ENCODE data around the gene RTF2. TPM values are rescaled to one million over a fixed set of nuclear protein-coding genes. Genes with fewer than 3 reads are reported as not detected.
A peak's percentile ranks its signal among the peaks of the same experiment; 100 is the strongest.

Gene RTF2
- total RNA-seq, 1 donor from 2014 or later, result 42.4 TPM

- no peaks in the 10 kb centered on the region for H3K36me3 ChIP-seq
- no peaks in the 10 kb centered on the region for H4K20me1 ChIP-seq (ENCODE audit: low read depth)
- Mint-ChIP-seq H3K4me1 (peaks cover 9% of the 10 kb centered on the region), H3K36me3 (no peaks in the 10 kb centered on the region), H3K4me3 (no peak overlapping the region), H3K27me3 (ENCODE audit: insufficient read depth, low read depth) (peaks cover 6% of the 10 kb centered on the region), H3K27ac (peak overlapping the region; percentile 76), H3K9me3 (no peaks in the 10 kb centered on the region)
- H3K9ac ChIP-seq, result no peak overlapping the region
- H3F3A ChIP-seq (ENCODE audit: low read depth), result no peaks in the 10 kb centered on the region
- H3K4me2 ChIP-seq, result no peak overlapping the region
- no peak overlapping the region for H2AFZ ChIP-seq (replicated peaks)
- no peak overlapping the region for H3K27ac ChIP-seq
- no peak overlapping the region for H3K4me3 ChIP-seq
- TF ChIP-seq EZH2phosphoT487 (IDR thresholded peaks at IDR 0.05) (no peak), EZH2 (IDR thresholded peaks at IDR 0.05) (no peak), CTCF (IDR thresholded peaks at IDR 0.05) (no peak)
- no peaks in the 10 kb centered on the region for H3K79me2 ChIP-seq (ENCODE audit: low read depth)
- no peaks in the 10 kb centered on the region for H3K27me3 ChIP-seq
- no peaks in the 10 kb centered on the region for H3K4me1 ChIP-seq
- H3K9me3 ChIP-seq (ENCODE audit: low read depth), result no peaks in the 10 kb centered on the region
- no peak for DNase-seq (ENCODE audit: low spot score)
Measured at GRCh38 chr20:56566621-56567020, 98.2 kb downstream of the RTF2 start.

Small RNA genes lying within 50 kb of the gene (small RNA-seq; reads per million reads assigned to genes)
- not detected for gene RPL39P

Other genes with a start within 250 kb of the RTF2 start
- gene MC3R, start 219.9 kb upstream of the RTF2 start, total RNA-seq (ENCODE audit: low replicate concordance), result not detected in 2 replicates
- 19.3 and 26.7 TPM in 2 replicates for gene FAM210B, start 109.7 kb upstream of the RTF2 start, total RNA-seq (ENCODE audit: low replicate concordance)
- 144 and 186 TPM in 2 replicates for gene AURKA, start 76.4 kb upstream of the RTF2 start, total RNA-seq (ENCODE audit: low replicate concordance)
- gene CSTF1, start 76.0 kb upstream of the RTF2 start, total RNA-seq (ENCODE audit: low replicate concordance), result 72.7 and 87.2 TPM in 2 replicates
- gene CASS4, start 56.4 kb upstream of the RTF2 start, total RNA-seq (ENCODE audit: low replicate concordance), result 0.09 TPM in 1 of 2 replicates, not detected in the other
- gene FAM209A, start 56.1 kb downstream of the RTF2 start, total RNA-seq (ENCODE audit: low replicate concordance), result 0.43 TPM in 1 of 2 replicates, not detected in the other
- gene FAM209B, start 64.6 kb downstream of the RTF2 start, total RNA-seq (ENCODE audit: low replicate concordance), result not detected in 2 replicates
- gene TFAP2C, start 160.7 kb downstream of the RTF2 start, total RNA-seq (ENCODE audit: low replicate concordance), result 0.60 and 1.1 TPM in 2 replicates